Measurements from ENCODE around the gene GIGYF2. TPM values are rescaled to one million over a fixed set of nuclear protein-coding genes. Genes with fewer than 3 reads are reported as not detected.

Gene GIGYF2
- total RNA-seq, 2 donors from 2014 or later = 61.3 to 106 TPM

- no peak for DNase-seq (ENCODE audit: low spot score)
- Histone ChIP-seq H3K4me1 (replicated peaks) (no peaks in the 10 kb centered on the region), H3K36me3 (peaks cover 0 to 7% of the 10 kb centered on the region in 2 donors), H3K27me3 (replicated peaks; ENCODE audit: insufficient read depth) (no peaks in the 10 kb centered on the region), H3K4me3 (no peak overlapping the region), H3K27ac (no peak overlapping the region), H3K9me3 (no peaks in the 10 kb centered on the region)
- TF ChIP-seq POLR2AphosphoS5 (IDR thresholded peaks at IDR 0.05) (no peak), CTCF (IDR thresholded peaks at IDR 0.05) (no peak), POLR2A (IDR thresholded peaks at IDR 0.05) (no peak)
- intact Hi-C loops (cut with DNase I) = no loop called here
- 94% methylated on average over 3 of the region's 3 CpGs for WGBS
Observed at GRCh38 chr2:232829988-232830387, 132.9 kb downstream of the GIGYF2 start.

- Histone ChIP-seq H3K9me3 (no peaks in the 10 kb centered on the region), H3K4me1 (replicated peaks) (no peaks in the 10 kb centered on the region), H3K4me3 (no peak overlapping the region), H3K27me3 (replicated peaks; ENCODE audit: insufficient read depth) (no peaks in the 10 kb centered on the region), H3K27ac (no peak overlapping the region), H3K36me3 (peaks cover 0 to 7% of the 10 kb centered on the region in 2 donors)
- WGBS = 72% methylated on average over 3 of the region's 3 CpGs
- DNase-seq (ENCODE audit: low spot score) = no peak
- intact Hi-C loops (cut with DNase I) = no loop called here
- no peak for TF ChIP-seq POLR2A (IDR thresholded peaks at IDR 0.05)
- no peak for TF ChIP-seq POLR2AphosphoS5 (IDR thresholded peaks at IDR 0.05)
- no peak for TF ChIP-seq CTCF (IDR thresholded peaks at IDR 0.05)
Observed at GRCh38 chr2:232831496-232831895, 134.4 kb downstream of the GIGYF2 start.

- DNase-seq (ENCODE audit: low spot score) = no peak
- Histone ChIP-seq H3K4me3 (no peak overlapping the region), H3K9me3 (no peaks in the 10 kb centered on the region), H3K27ac (peak overlapping the region in 1 of 2 donors; percentile 4), H3K36me3 (peaks cover 0 to 7% of the 10 kb centered on the region in 2 donors), H3K27me3 (replicated peaks; ENCODE audit: insufficient read depth) (no peaks in the 10 kb centered on the region), H3K4me1 (replicated peaks) (no peaks in the 10 kb centered on the region)
- 91% methylated on average over 1 of the region's 1 CpG for WGBS
- no peak for TF ChIP-seq POLR2A (IDR thresholded peaks at IDR 0.05)
- TF ChIP-seq CTCF (IDR thresholded peaks at IDR 0.05) = no peak
- TF ChIP-seq POLR2AphosphoS5 (IDR thresholded peaks at IDR 0.05) = no peak
- intact Hi-C loops (cut with DNase I) = no loop called here
Observed at GRCh38 chr2:232833830-232834229, 136.7 kb downstream of the GIGYF2 start.

GRCh38 chr2:232835687-232836208 is 138.6 kb downstream of the GIGYF2 start:
- no peak overlapping the region for H3K4me3 ChIP-seq
- 77% methylated on average over 14 of the region's 14 CpGs for WGBS
- H3K27ac ChIP-seq = no peak overlapping the region

More at GRCh38 chr2:232835687-232836208, 138.6 kb downstream of the GIGYF2 start:
- intact Hi-C loops (cut with DNase I) = no loop called here
- no peaks in the 10 kb centered on the region for H3K27me3 ChIP-seq (replicated peaks; ENCODE audit: insufficient read depth)
- H3K4me1 ChIP-seq (replicated peaks) = no peaks in the 10 kb centered on the region
- TF ChIP-seq POLR2A (IDR thresholded peaks at IDR 0.05) (no peak), CTCF (IDR thresholded peaks at IDR 0.05) (no peak), POLR2AphosphoS5 (IDR thresholded peaks at IDR 0.05) (no peak)
- peaks cover 0 to 9% of the 10 kb centered on the region in 2 donors for H3K36me3 ChIP-seq
- no peaks in the 10 kb centered on the region for H3K9me3 ChIP-seq
- no peak for DNase-seq (ENCODE audit: low spot score)

Data from prostate gland (tissue), 2 donors.